Measurements from ENCODE around the gene UVRAG.

UVRAG gene

GRCh38 chr11:75900848-75901247 is 85.8 kb downstream of the UVRAG start:
- Histone ChIP-seq H3K4me3 (ENCODE audit: low read depth in 1 of 5, low read length in 5 of 5) (no peak overlapping the region), H3K36me3 (ENCODE audit: control insufficient read depth in 5 of 5, insufficient read depth in 5 of 5, low read length in 5 of 5) (peaks cover 0 to 3% (median 0%) of the 10 kb centered on the region in 5 donors), H3K27ac (ENCODE audit: low read depth, low read length) (no peak overlapping the region), H3K4me1 (ENCODE audit: control insufficient read depth in 5 of 5, insufficient read depth in 5 of 5, low read length in 5 of 5) (peaks cover 3 to 29% (median 23%) of the 10 kb centered on the region in 5 donors), H3K9ac (ENCODE audit: low read length in 5 of 5) (no peak overlapping the region), H3K9me3 (ENCODE audit: control insufficient read depth in 5 of 5, low read length in 5 of 5) (no peaks in the 10 kb centered on the region), H3K27me3 (ENCODE audit: control insufficient read depth in 5 of 5, insufficient read depth in 4 of 5, low read length in 5 of 5) (no peaks in the 10 kb centered on the region)

DNA sequence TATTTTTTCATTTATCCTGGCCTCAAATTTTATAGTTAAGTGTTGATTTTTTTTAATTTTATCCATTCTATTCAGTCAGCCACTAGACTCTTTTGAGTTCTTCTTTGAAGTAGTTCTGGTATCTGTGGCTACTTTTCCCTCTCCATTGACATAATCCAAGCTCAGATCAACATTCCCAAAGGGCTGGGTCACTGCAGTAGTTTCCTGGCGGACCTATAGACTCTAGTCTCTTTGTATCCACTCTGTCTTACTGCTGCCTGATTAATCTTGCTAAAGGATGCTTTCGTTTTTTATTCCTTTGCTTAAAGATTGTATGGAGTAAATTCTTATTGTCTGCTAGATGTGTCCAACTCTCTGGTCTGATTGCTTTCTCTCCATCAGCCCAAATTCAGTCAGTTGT is 87.6 kb downstream of the UVRAG start:
- Histone ChIP-seq H3K9me3 (ENCODE audit: control insufficient read depth in 5 of 5, low read length in 5 of 5) (no peaks in the 10 kb centered on the region), H3K27ac (ENCODE audit: low read depth, low read length) (peak overlapping the region; percentile 21), H3K36me3 (ENCODE audit: control insufficient read depth in 5 of 5, insufficient read depth in 5 of 5, low read length in 5 of 5) (peaks cover 0 to 3% (median 0%) of the 10 kb centered on the region in 5 donors), H3K4me3 (ENCODE audit: low read depth in 1 of 5, low read length in 5 of 5) (no peak overlapping the region), H3K9ac (ENCODE audit: low read length in 5 of 5) (no peak overlapping the region), H3K27me3 (ENCODE audit: control insufficient read depth in 5 of 5, insufficient read depth in 4 of 5, low read length in 5 of 5) (no peaks in the 10 kb centered on the region), H3K4me1 (ENCODE audit: control insufficient read depth in 5 of 5, insufficient read depth in 5 of 5, low read length in 5 of 5) (peaks cover 3 to 29% (median 19%) of the 10 kb centered on the region in 5 donors)

DNA sequence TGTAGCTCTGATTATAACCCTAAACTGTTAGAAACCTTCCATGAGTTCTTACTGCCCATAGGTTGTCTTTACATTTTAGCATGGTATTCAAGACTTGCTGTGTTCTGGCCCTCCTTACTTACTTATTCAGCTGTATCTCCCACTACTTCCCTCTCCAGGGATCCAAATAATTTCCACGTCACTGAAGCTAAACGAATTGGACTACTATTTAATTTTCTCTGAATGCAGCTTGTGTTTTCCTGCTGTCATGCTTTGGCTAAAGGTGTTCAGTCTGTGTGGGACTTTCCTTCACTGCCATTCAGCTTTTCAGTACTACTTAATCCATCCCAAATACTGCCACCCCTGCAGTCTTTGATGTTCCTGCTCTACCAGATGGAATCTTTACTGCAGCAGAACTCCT is 88.3 kb downstream of the UVRAG start:
- Histone ChIP-seq H3K9ac (ENCODE audit: low read length in 5 of 5) (no peak overlapping the region), H3K36me3 (ENCODE audit: control insufficient read depth in 5 of 5, insufficient read depth in 5 of 5, low read length in 5 of 5) (peaks cover 0 to 3% (median 0%) of the 10 kb centered on the region in 5 donors), H3K4me1 (ENCODE audit: control insufficient read depth in 5 of 5, insufficient read depth in 5 of 5, low read length in 5 of 5) (peaks cover 3 to 29% (median 19%) of the 10 kb centered on the region in 5 donors), H3K27ac (ENCODE audit: low read depth, low read length) (peak overlapping the region; percentile 21), H3K9me3 (ENCODE audit: control insufficient read depth in 5 of 5, low read length in 5 of 5) (no peaks in the 10 kb centered on the region), H3K4me3 (ENCODE audit: low read depth in 1 of 5, low read length in 5 of 5) (no peak overlapping the region), H3K27me3 (ENCODE audit: control insufficient read depth in 5 of 5, insufficient read depth in 4 of 5, low read length in 5 of 5) (no peaks in the 10 kb centered on the region)

DNA sequence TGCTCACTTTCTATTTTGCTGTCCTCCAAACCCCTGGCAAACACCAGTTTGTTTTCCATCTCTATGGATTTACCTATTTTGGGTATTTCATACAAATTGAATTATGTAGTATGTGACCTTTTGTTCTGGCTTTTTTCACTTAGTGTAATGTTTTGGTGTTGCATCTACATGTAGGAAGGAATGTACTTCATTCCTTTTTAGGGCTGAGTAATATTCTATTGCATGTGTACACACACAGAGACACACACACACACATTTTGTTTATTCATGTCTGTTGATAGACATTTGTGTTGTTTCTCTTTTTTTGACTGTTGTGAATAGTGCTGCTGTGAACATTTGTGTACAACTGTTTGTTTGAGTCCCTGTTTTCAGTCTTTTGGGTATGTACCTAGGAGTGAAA is 90.4 kb downstream of the UVRAG start:
- no peaks in the 10 kb centered on the region for H3K9me3 ChIP-seq (ENCODE audit: control insufficient read depth in 5 of 5, low read length in 5 of 5)
- no peak overlapping the region for H3K27ac ChIP-seq (ENCODE audit: low read depth, low read length)
- H3K27me3 ChIP-seq (ENCODE audit: control insufficient read depth in 5 of 5, insufficient read depth in 4 of 5, low read length in 5 of 5), result no peaks in the 10 kb centered on the region
- H3K4me1 ChIP-seq (ENCODE audit: control insufficient read depth in 5 of 5, insufficient read depth in 5 of 5, low read length in 5 of 5), result peaks cover 3 to 22% (median 8%) of the 10 kb centered on the region in 5 donors
- H3K9ac ChIP-seq (ENCODE audit: low read length in 5 of 5), result no peak overlapping the region
- H3K36me3 ChIP-seq (ENCODE audit: control insufficient read depth in 5 of 5, insufficient read depth in 5 of 5, low read length in 5 of 5), result peaks cover 0 to 3% (median 0%) of the 10 kb centered on the region in 5 donors
- no peak overlapping the region for H3K4me3 ChIP-seq (ENCODE audit: low read depth in 1 of 5, low read length in 5 of 5)

GRCh38 chr11:75907906-75908527 is 93.0 kb downstream of the UVRAG start:
- peaks cover 0 to 10% (median 5%) of the 10 kb centered on the region in 5 donors for H3K36me3 ChIP-seq (ENCODE audit: control insufficient read depth in 5 of 5, insufficient read depth in 5 of 5, low read length in 5 of 5)
- H3K27me3 ChIP-seq (ENCODE audit: control insufficient read depth in 5 of 5, insufficient read depth in 4 of 5, low read length in 5 of 5), result no peaks in the 10 kb centered on the region
- no peak overlapping the region for H3K4me3 ChIP-seq (ENCODE audit: low read depth in 1 of 5, low read length in 5 of 5)
- H3K9ac ChIP-seq (ENCODE audit: low read length in 5 of 5), result no peak overlapping the region
- peaks cover 3 to 29% (median 15%) of the 10 kb centered on the region in 5 donors for H3K4me1 ChIP-seq (ENCODE audit: control insufficient read depth in 5 of 5, insufficient read depth in 5 of 5, low read length in 5 of 5)
- no peak overlapping the region for H3K27ac ChIP-seq (ENCODE audit: low read depth, low read length)
- H3K9me3 ChIP-seq (ENCODE audit: control insufficient read depth in 5 of 5, low read length in 5 of 5), result no peaks in the 10 kb centered on the region

DNA sequence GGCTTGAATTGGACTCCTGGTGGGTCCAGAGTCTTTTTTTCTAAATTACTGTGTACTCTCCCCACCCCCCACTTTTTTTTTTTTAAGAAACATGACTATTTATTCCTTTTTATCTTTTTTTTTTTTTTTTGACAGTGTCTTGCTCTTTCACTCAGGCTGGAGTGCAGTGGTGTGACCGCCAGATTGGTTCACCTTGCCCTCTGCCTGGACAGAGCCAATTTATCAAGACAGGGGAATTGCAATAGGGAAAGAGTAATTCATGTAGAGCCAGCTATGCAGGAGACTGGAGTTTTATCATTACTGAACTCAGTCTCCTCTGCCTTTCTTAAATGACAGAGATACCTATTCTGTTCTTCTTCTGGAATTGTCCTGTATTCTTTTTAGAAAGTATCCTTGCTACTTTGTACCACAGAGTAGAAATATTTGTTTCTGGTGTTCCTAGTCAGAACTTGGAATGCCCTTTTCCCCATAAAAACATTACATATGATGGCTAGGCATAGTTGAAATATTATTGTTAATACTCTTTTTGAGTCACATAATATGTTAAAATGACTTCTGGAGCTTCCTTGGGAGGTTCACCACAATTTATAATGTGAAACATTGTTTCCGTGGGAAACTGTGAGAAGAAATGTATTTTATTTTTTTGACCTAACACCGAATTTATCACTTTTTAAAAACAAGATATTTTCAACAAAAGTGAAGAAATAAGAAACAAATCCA is 95.6 kb downstream of the UVRAG start:
- Histone ChIP-seq H3K27ac (ENCODE audit: low read depth, low read length) (no peak overlapping the region), H3K27me3 (ENCODE audit: control insufficient read depth in 5 of 5, insufficient read depth in 4 of 5, low read length in 5 of 5) (no peaks in the 10 kb centered on the region), H3K9ac (ENCODE audit: low read length in 5 of 5) (no peak overlapping the region), H3K4me3 (ENCODE audit: low read depth in 1 of 5, low read length in 5 of 5) (no peak overlapping the region), H3K36me3 (ENCODE audit: control insufficient read depth in 5 of 5, insufficient read depth in 5 of 5, low read length in 5 of 5) (peaks cover 6 to 14% (median 10%) of the 10 kb centered on the region in 5 donors), H3K4me1 (ENCODE audit: control insufficient read depth in 5 of 5, insufficient read depth in 5 of 5, low read length in 5 of 5) (peaks cover 0 to 12% (median 8%) of the 10 kb centered on the region in 5 donors), H3K9me3 (ENCODE audit: control insufficient read depth in 5 of 5, low read length in 5 of 5) (no peaks in the 10 kb centered on the region)

DNA sequence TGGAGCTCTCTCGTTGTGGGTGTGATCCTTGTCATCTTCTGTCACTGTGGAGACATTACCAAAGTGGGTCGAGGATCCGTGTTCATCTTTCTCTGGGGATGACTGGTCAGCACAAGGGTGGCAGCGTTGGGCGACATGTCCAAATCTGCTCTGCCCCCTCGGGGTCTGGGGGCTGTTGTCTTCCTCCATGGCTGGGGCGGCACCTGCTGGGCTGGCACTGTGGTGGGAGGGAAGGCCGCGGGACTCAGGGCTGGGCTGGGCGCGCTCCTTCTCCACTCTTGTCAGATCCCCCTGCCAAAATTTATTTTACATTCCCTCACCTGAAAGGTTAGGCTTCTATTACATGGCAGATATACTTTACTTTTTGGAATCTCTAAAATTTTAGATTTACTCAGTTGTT is 96.4 kb downstream of the UVRAG start:
- Histone ChIP-seq H3K9ac (ENCODE audit: low read length in 5 of 5) (no peak overlapping the region), H3K27me3 (ENCODE audit: control insufficient read depth in 5 of 5, insufficient read depth in 4 of 5, low read length in 5 of 5) (no peaks in the 10 kb centered on the region), H3K27ac (ENCODE audit: low read depth, low read length) (no peak overlapping the region), H3K4me3 (ENCODE audit: low read depth in 1 of 5, low read length in 5 of 5) (no peak overlapping the region), H3K9me3 (ENCODE audit: control insufficient read depth in 5 of 5, low read length in 5 of 5) (no peaks in the 10 kb centered on the region), H3K4me1 (ENCODE audit: control insufficient read depth in 5 of 5, insufficient read depth in 5 of 5, low read length in 5 of 5) (peaks cover 0 to 12% (median 8%) of the 10 kb centered on the region in 5 donors), H3K36me3 (ENCODE audit: control insufficient read depth in 5 of 5, insufficient read depth in 5 of 5, low read length in 5 of 5) (peaks cover 6 to 17% (median 10%) of the 10 kb centered on the region in 5 donors)

GRCh38 chr11:75913984-75914383 is 99.0 kb downstream of the UVRAG start:
- Histone ChIP-seq H3K27ac (ENCODE audit: low read depth, low read length) (no peak overlapping the region), H3K4me3 (ENCODE audit: low read depth in 1 of 5, low read length in 5 of 5) (no peak overlapping the region), H3K4me1 (ENCODE audit: control insufficient read depth in 5 of 5, insufficient read depth in 5 of 5, low read length in 5 of 5) (peaks cover 0 to 21% (median 11%) of the 10 kb centered on the region in 5 donors), H3K9me3 (ENCODE audit: control insufficient read depth in 5 of 5, low read length in 5 of 5) (no peaks in the 10 kb centered on the region), H3K36me3 (ENCODE audit: control insufficient read depth in 5 of 5, insufficient read depth in 5 of 5, low read length in 5 of 5) (peaks cover 6 to 26% (median 10%) of the 10 kb centered on the region in 5 donors), H3K9ac (ENCODE audit: low read length in 5 of 5) (no peak overlapping the region), H3K27me3 (ENCODE audit: control insufficient read depth in 5 of 5, insufficient read depth in 4 of 5, low read length in 5 of 5) (no peaks in the 10 kb centered on the region)

DNA sequence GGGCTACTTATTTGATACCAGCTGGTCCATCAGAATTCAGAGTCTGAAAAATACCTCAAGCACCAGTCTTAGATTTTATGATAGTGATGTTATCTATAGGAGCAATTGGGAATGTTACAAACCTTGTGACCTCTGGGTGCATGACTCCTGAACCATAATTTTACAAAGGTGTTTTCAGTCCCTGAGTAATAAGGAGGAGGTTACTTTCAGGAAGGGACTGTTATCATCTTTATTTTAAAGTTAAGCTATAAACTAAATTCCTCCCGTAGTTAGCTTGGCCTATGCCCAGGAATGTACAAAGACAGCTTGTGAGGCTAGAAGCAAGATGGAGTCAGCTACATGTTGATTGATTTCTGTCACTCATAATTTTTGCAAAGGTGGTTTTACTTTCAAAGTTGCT is 101.9 kb downstream of the UVRAG start:
- H3K4me3 ChIP-seq (ENCODE audit: low read depth in 1 of 5, low read length in 5 of 5), result no peak overlapping the region
- no peaks in the 10 kb centered on the region for H3K27me3 ChIP-seq (ENCODE audit: control insufficient read depth in 5 of 5, insufficient read depth in 4 of 5, low read length in 5 of 5)
- no peak overlapping the region for H3K9ac ChIP-seq (ENCODE audit: low read length in 5 of 5)
- H3K27ac ChIP-seq (ENCODE audit: low read depth, low read length), result no peak overlapping the region
- no peaks in the 10 kb centered on the region for H3K9me3 ChIP-seq (ENCODE audit: control insufficient read depth in 5 of 5, low read length in 5 of 5)
- peaks cover 5 to 30% (median 27%) of the 10 kb centered on the region in 5 donors for H3K4me1 ChIP-seq (ENCODE audit: control insufficient read depth in 5 of 5, insufficient read depth in 5 of 5, low read length in 5 of 5)
- H3K36me3 ChIP-seq (ENCODE audit: control insufficient read depth in 5 of 5, insufficient read depth in 5 of 5, low read length in 5 of 5), result peaks cover 6 to 26% (median 9%) of the 10 kb centered on the region in 5 donors

GRCh38 chr11:75918331-75918730 is 103.3 kb downstream of the UVRAG start:
- H3K4me1 ChIP-seq (ENCODE audit: control insufficient read depth in 5 of 5, insufficient read depth in 5 of 5, low read length in 5 of 5), result peaks cover 5 to 31% (median 27%) of the 10 kb centered on the region in 5 donors
- peaks cover 0 to 19% (median 4%) of the 10 kb centered on the region in 5 donors for H3K36me3 ChIP-seq (ENCODE audit: control insufficient read depth in 5 of 5, insufficient read depth in 5 of 5, low read length in 5 of 5)
- no peak overlapping the region for H3K4me3 ChIP-seq (ENCODE audit: low read depth in 1 of 5, low read length in 5 of 5)
- H3K9me3 ChIP-seq (ENCODE audit: control insufficient read depth in 5 of 5, low read length in 5 of 5), result no peaks in the 10 kb centered on the region
- no peaks in the 10 kb centered on the region for H3K27me3 ChIP-seq (ENCODE audit: control insufficient read depth in 5 of 5, insufficient read depth in 4 of 5, low read length in 5 of 5)
- H3K27ac ChIP-seq (ENCODE audit: low read depth, low read length), result peak overlapping the region; percentile 76
- no peak overlapping the region for H3K9ac ChIP-seq (ENCODE audit: low read length in 5 of 5)
